ENCODE results near the gene NAV3. TPM values are rescaled to one million over a fixed set of nuclear protein-coding genes. Genes with fewer than 3 reads are reported as not detected.

NAV3 gene
- total RNA-seq, 2 experiments from 2014 or later = not detected

GRCh38 chr12:78007173-78007572 lies 176.5 kb downstream of the NAV3 start:
- no peaks in the 10 kb centered on the region for H3K4me1 ChIP-seq (ENCODE audit: insufficient read depth, low read length)
- CTCF ChIA-PET = no interaction called here

GRCh38 chr12:78009031-78009430 lies 178.3 kb downstream of the NAV3 start:
- no peak overlapping the region for H3K27ac Mint-ChIP-seq
- Histone ChIP-seq H3K36me3 (ENCODE audit: insufficient read depth, low read length) (no peaks in the 10 kb centered on the region), H3K27ac (ENCODE audit: low read depth in 1 of 2, low read length in 2 of 2) (no peak overlapping the region), H3K4me1 (ENCODE audit: insufficient read depth, low read length) (no peaks in the 10 kb centered on the region), H3K27me3 (ENCODE audit: control insufficient read depth in 1 of 2, insufficient read depth in 2 of 2, low read length in 2 of 2) (no peaks in the 10 kb centered on the region), H3K4me3 (ENCODE audit: low read length) (no peak overlapping the region), H3K9me3 (ENCODE audit: control insufficient read depth in 1 of 2, insufficient read depth in 1 of 2, low read length in 2 of 2) (no peaks in the 10 kb centered on the region)
- no peak for ATAC-seq (ENCODE audit: poor library complexity)
- TF ChIP-seq CTCF (IDR thresholded peaks at IDR 0.05) = no peak
- no peak for DNase-seq
- H3K4me3 Mint-ChIP-seq = no peak overlapping the region
- ChIA-PET POLR2A (no interaction called here), CTCF (interaction anchor here (0.6 kb wide), 1 partner anchor 88 kb away, joined by 3 read pairs; no protein-coding TSS in a partner anchor)
- H3K27me3 Mint-ChIP-seq = no peaks in the 10 kb centered on the region
- intact Hi-C loops (cut with DNase I, micrococcal nuclease) = no loop called here
- H3K4me1 Mint-ChIP-seq (ENCODE audit: low read depth) = no peaks in the 10 kb centered on the region
- H3K36me3 Mint-ChIP-seq (ENCODE audit: low read depth) = no peaks in the 10 kb centered on the region
- H3K9me3 Mint-ChIP-seq = peaks cover 1% of the 10 kb centered on the region

More at GRCh38 chr12:78007173-78007572, 176.5 kb downstream of the NAV3 start:
- TF ChIP-seq CTCF (IDR thresholded peaks at IDR 0.05) = no peak
- no peak overlapping the region for H3K4me3 Mint-ChIP-seq
- DNase-seq (no peak), ATAC-seq (ENCODE audit: poor library complexity) (no peak)
- H3K27ac ChIP-seq (ENCODE audit: low read depth in 1 of 2, low read length in 2 of 2) = no peak overlapping the region
- no peaks in the 10 kb centered on the region for H3K36me3 ChIP-seq (ENCODE audit: insufficient read depth, low read length)
- intact Hi-C loops (cut with DNase I, micrococcal nuclease) = no loop called here
- peaks cover 1% of the 10 kb centered on the region for H3K9me3 Mint-ChIP-seq
- H3K27ac Mint-ChIP-seq = no peak overlapping the region
- H3K27me3 Mint-ChIP-seq = no peaks in the 10 kb centered on the region
- H3K4me3 ChIP-seq (ENCODE audit: low read length) = no peak overlapping the region
- H3K27me3 ChIP-seq (ENCODE audit: control insufficient read depth in 1 of 2, insufficient read depth in 2 of 2, low read length in 2 of 2) = no peaks in the 10 kb centered on the region
- no peaks in the 10 kb centered on the region for H3K9me3 ChIP-seq (ENCODE audit: control insufficient read depth in 1 of 2, insufficient read depth in 1 of 2, low read length in 2 of 2)
- POLR2A ChIA-PET = no interaction called here
- no peaks in the 10 kb centered on the region for H3K4me1 Mint-ChIP-seq (ENCODE audit: low read depth)
- H3K36me3 Mint-ChIP-seq (ENCODE audit: low read depth) = no peaks in the 10 kb centered on the region

GRCh38 chr12:78018171-78018910 lies 187.6 kb downstream of the NAV3 start:
- H3K36me3 ChIP-seq (ENCODE audit: insufficient read depth, low read length) = no peaks in the 10 kb centered on the region
- H3K4me3 ChIP-seq (ENCODE audit: low read length) = no peak overlapping the region
- no peak overlapping the region for H3K27ac Mint-ChIP-seq
- no peaks in the 10 kb centered on the region for H3K4me1 ChIP-seq (ENCODE audit: insufficient read depth, low read length)
- ATAC-seq (ENCODE audit: poor library complexity) = no peak
- no peak for TF ChIP-seq CTCF (IDR thresholded peaks at IDR 0.05)
- no peak overlapping the region for H3K27ac ChIP-seq (ENCODE audit: low read depth in 1 of 2, low read length in 2 of 2)
- no peaks in the 10 kb centered on the region for H3K27me3 ChIP-seq (ENCODE audit: control insufficient read depth in 1 of 2, insufficient read depth in 2 of 2, low read length in 2 of 2)
- POLR2A ChIA-PET = no interaction called here
- no peaks in the 10 kb centered on the region for H3K9me3 ChIP-seq (ENCODE audit: control insufficient read depth in 1 of 2, insufficient read depth in 1 of 2, low read length in 2 of 2)
- no peaks in the 10 kb centered on the region for H3K27me3 Mint-ChIP-seq
- CTCF ChIA-PET = no interaction called here
- no peaks in the 10 kb centered on the region for H3K4me1 Mint-ChIP-seq (ENCODE audit: low read depth)
- DNase-seq = no peak
- intact Hi-C loops (cut with DNase I, micrococcal nuclease) = no loop called here
- no peaks in the 10 kb centered on the region for H3K9me3 Mint-ChIP-seq
- H3K4me3 Mint-ChIP-seq = no peak overlapping the region
- H3K36me3 Mint-ChIP-seq (ENCODE audit: low read depth) = no peaks in the 10 kb centered on the region
